ENCODE data around the gene C1QTNF6. TPM values are rescaled to one million over a fixed set of nuclear protein-coding genes. Genes with fewer than 3 reads are reported as not detected.

The C1QTNF6 gene
- total RNA-seq, 1 donor from 2014 or later, result 5.1 TPM

DNA sequence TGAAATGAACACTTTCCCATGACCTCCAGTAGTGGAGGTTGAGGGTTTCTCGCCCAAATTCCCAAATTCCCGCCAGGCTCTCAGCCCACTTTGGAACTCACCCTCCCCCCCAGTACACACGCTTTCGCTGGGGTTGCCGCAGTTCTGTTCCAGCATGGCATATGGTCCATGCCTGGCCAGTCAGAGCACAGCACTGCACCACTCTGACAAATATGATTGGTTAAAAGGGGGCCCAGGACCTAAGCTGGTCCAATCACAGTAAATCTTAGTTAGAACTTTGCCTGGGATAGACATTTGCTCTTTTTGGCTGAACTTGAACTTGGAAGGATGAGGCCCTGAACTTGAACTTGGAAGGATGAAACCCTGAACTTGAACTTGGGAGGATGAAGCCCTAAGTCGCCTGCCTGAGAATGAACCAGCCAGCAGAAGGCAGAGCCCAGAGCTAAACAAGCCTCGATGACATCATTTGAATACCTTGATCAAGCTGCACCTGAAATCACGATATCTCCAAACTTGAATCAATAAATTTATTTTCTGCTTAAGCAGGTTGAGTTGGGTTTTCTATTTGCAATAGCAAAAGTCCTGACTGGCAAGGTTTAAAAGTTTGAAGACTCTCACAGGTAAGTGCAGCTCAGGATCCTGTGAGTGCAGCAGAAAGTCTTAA, 36.8 kb upstream of the C1QTNF6 start:
- no peak for DNase-seq (ENCODE audit: low read depth)
- Histone ChIP-seq H3K36me3 (ENCODE audit: control insufficient read depth, insufficient read depth, low read length) (no peaks in the 10 kb centered on the region), H3K27me3 (ENCODE audit: control insufficient read depth, insufficient read depth, low read length) (no peaks in the 10 kb centered on the region), H3K4me3 (ENCODE audit: low read depth, low read length) (no peak overlapping the region)
- TF ChIP-seq, protein P1, sequence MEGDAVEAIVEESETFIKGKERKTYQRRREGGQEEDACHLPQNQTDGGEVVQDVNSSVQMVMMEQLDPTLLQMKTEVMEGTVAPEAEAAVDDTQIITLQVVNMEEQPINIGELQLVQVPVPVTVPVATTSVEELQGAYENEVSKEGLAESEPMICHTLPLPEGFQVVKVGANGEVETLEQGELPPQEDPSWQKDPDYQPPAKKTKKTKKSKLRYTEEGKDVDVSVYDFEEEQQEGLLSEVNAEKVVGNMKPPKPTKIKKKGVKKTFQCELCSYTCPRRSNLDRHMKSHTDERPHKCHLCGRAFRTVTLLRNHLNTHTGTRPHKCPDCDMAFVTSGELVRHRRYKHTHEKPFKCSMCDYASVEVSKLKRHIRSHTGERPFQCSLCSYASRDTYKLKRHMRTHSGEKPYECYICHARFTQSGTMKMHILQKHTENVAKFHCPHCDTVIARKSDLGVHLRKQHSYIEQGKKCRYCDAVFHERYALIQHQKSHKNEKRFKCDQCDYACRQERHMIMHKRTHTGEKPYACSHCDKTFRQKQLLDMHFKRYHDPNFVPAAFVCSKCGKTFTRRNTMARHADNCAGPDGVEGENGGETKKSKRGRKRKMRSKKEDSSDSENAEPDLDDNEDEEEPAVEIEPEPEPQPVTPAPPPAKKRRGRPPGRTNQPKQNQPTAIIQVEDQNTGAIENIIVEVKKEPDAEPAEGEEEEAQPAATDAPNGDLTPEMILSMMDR (IDR thresholded peaks at IDR 0.05; ENCODE audit: insufficient read depth, low read length, poor library complexity, severe bottlenecking), result no peak

DNA sequence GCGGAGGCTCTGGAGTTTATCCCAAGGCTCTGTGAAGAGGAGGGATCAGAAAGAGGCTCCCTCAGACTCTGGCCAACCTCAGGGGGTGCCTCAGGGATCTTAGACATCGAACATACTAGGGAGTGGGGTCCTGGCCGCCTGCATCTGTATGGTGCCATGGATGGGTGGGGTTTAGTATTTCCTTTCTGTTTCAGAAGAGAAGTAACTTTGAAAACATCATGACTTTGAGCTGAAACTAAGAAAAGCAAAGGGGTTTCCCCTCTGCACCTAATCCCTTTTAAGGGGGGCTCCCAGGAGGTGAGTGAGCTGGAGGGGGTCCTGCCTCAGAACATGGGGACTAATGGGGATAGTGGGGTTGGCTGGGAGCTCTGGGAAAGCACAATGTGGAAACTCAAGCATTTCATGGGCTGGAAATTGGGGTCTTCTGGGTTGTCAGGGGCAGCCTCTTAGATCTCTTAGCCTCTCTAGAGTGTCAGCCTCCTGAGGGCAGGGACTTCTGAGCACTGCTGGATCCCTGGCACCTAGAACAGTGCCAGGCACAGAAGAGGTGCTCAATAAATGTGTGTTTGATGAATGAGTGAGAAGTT, 36.0 kb upstream of the C1QTNF6 start:
- Histone ChIP-seq H3K4me3 (ENCODE audit: low read depth, low read length) (no peak overlapping the region), H3K27me3 (ENCODE audit: control insufficient read depth, insufficient read depth, low read length) (no peaks in the 10 kb centered on the region), H3K36me3 (ENCODE audit: control insufficient read depth, insufficient read depth, low read length) (no peaks in the 10 kb centered on the region)
- DNase-seq (ENCODE audit: low read depth), result no peak
- TF ChIP-seq, protein P1 (IDR thresholded peaks at IDR 0.05; ENCODE audit: insufficient read depth, low read length, poor library complexity, severe bottlenecking), result no peak

DNA sequence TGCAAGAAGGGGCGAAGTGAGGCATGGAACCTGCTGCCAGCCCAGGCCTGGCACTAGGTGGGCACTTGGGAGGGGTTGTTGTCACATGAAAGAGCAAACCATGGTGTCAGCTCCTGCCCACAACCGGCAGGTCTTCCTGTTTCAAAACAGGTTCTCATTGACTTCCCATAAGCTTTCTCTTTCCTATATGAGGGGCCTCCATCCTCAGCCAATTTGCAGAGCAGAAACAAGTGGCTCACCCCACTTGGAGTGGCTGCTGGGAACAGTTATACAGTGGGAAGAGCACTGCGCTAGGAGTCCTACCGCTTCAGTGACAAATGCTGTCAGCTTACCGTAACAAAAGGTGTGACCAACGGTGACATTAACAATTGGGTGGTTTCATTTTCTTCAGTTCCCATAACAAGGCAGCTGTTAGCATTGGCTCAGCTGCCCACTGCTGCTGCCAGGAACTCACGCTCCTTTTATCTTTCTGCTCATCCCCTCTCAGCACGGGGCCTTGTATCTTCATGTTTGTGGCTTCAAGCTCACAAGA, 34.5 kb upstream of the C1QTNF6 start:
- TF ChIP-seq, protein P1 (IDR thresholded peaks at IDR 0.05; ENCODE audit: insufficient read depth, low read length, poor library complexity, severe bottlenecking), result no peak
- DNase-seq (ENCODE audit: low read depth), result no peak
- Histone ChIP-seq H3K27me3 (ENCODE audit: control insufficient read depth, insufficient read depth, low read length) (no peaks in the 10 kb centered on the region), H3K4me3 (ENCODE audit: low read depth, low read length) (no peak overlapping the region), H3K36me3 (ENCODE audit: control insufficient read depth, insufficient read depth, low read length) (no peaks in the 10 kb centered on the region)

DNA sequence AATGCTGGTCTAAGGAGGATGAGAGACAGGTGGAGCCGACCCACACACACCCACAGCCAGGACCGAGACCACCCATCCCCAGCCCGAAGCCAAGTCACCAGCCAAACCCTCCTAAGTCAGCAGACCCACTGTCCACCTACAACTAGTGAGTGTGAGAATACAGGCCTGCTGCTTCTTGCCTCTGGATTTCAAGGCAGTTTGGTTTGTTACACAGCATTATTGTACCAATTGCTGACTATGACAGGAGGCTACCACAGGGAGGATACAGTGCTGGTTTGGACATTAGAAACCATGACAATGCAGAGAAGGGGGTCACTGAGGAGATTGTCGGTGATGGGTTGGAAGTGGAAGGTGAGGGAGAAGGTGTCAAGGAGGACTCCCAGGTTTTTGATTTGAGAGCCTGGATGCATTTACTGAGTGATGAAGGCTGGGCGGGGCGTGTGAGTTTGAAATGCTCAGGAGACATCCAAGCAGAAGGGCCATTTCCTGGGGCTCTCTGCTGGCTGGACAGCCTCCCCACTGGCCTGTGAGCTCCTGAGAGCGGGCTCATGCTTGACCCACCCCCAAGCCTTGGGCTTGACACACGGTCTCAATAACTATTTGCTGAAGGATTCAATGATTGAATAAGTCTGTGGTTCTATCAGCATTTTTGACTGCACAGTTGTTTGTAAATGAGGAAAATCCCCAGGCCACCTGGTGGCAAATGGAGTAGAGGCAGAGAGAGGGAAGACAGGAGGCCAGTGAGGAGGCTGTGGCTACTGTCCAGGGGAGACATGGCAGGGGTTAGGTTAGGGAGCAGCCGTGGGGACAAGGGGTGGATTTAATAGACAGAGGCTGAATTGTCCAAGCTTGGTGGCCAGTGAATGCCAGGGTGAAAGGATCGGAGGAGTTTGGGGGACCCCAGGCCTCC, 33.6 kb upstream of the C1QTNF6 start:
- TF ChIP-seq, protein P1 (IDR thresholded peaks at IDR 0.05; ENCODE audit: insufficient read depth, low read length, poor library complexity, severe bottlenecking), result no peak
- Histone ChIP-seq H3K4me3 (ENCODE audit: low read depth, low read length) (no peak overlapping the region), H3K27me3 (ENCODE audit: control insufficient read depth, insufficient read depth, low read length) (no peaks in the 10 kb centered on the region), H3K36me3 (ENCODE audit: control insufficient read depth, insufficient read depth, low read length) (no peaks in the 10 kb centered on the region)
- DNase-seq (ENCODE audit: low read depth), result no peak

DNA sequence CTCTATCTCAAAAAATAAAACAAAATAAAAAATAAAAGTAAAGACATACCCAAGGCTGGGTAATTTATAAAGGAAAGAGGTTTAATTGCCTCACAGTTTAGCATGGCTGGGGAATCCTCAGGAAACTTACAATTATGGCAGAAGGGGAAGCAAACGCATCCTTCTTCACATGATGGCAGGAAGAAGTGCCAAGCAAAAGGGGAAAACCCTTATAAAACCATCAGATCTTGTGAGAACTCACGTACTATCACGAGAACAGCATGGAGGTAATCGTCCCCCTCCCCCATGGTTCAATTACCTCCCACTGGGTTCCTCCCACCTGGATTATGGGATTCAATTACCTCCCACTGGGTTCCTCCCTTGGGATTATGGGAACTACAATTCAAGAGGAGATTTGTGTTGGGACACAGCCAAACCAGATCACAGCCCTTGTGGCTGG, 32.5 kb upstream of the C1QTNF6 start:
- Histone ChIP-seq H3K4me3 (ENCODE audit: low read depth, low read length) (no peak overlapping the region), H3K36me3 (ENCODE audit: control insufficient read depth, insufficient read depth, low read length) (no peaks in the 10 kb centered on the region), H3K27me3 (ENCODE audit: control insufficient read depth, insufficient read depth, low read length) (no peaks in the 10 kb centered on the region)
- DNase-seq (ENCODE audit: low read depth), result no peak
- TF ChIP-seq, protein P1 (IDR thresholded peaks at IDR 0.05; ENCODE audit: insufficient read depth, low read length, poor library complexity, severe bottlenecking), result no peak

All from kidney epithelial cell (primary cell).